Spleen (tissue), 11 donors: ENCODE results near the gene TRIM7. TPM values are rescaled to one million over a fixed set of nuclear protein-coding genes. Genes with fewer than 3 reads are reported as not detected.

Experiments
- DNase-seq: peaks from one replicate; pipeline ENCODE4 v3.0.0-alpha.2; 2020
- H3K27ac ChIP-seq, 8 donors: fragments of 200-600 bp; sonication (generic) in 7 of 8; 1 replicate in 4 of 8; 2 replicates in 4 of 8; pipeline versions ENCODE4 v1.5.0 to v1.8.0; 2016 to 2021; ENCODE audit warnings: inconsistent platforms in 4 of 8, mild to moderate bottlenecking in 4 of 8, moderate library complexity in 1 of 8
- H3K27me3 ChIP-seq, 7 donors: fragments of 200-600 bp; sonication (generic) in 6 of 7; replicated peaks in 1 of 7; 1 replicate in 4 of 7; 2 replicates in 3 of 7; pipeline versions ENCODE4 v1.5.0 to v1.8.0; 2016 to 2021; ENCODE audit warnings: inconsistent platforms in 3 of 7, mild to moderate bottlenecking in 1 of 7
- H3K36me3 ChIP-seq, 6 donors: fragments of 200-600 bp; sonication (generic) in 5 of 6; 1 replicate in 4 of 6; 2 replicates in 2 of 6; pipeline versions ENCODE4 v1.5.0 to v1.8.0; 2016 to 2021; ENCODE audit warnings: inconsistent platforms in 2 of 6
- H3K4me1 ChIP-seq, 6 donors: fragments of 200-600 bp; sonication (generic) in 5 of 6; 1 replicate in 3 of 6; 2 replicates in 3 of 6; pipeline versions ENCODE4 v1.5.0 to v1.8.0; 2016 to 2021; ENCODE audit warnings: inconsistent platforms in 3 of 6
- H3K4me3 ChIP-seq, 8 donors: fragments of 200-600 bp; sonication (generic) in 7 of 8; 1 replicate in 4 of 8; 2 replicates in 4 of 8; pipeline versions ENCODE4 v1.5.0 to v1.8.0; 2016 to 2021; ENCODE audit warnings: inconsistent platforms in 4 of 8, mild to moderate bottlenecking in 4 of 8, moderate library complexity in 2 of 8
- H3K9me3 ChIP-seq, 8 donors: fragments of 200-600 bp; sonication (generic) in 7 of 8; 1 replicate in 4 of 8; 2 replicates in 4 of 8; pipeline versions ENCODE4 v1.5.0 to v1.8.0; 2016 to 2021; ENCODE audit warnings: inconsistent platforms in 4 of 8
- POLR2A ChIP-seq, 3 donors: fragments of 450-650 bp; IDR thresholded peaks; one replicate each; pipeline ENCODE4 v1.5.1; 2017; ENCODE audit warnings: antibody characterized with exemption in 3 of 3, mild to moderate bottlenecking in 1 of 3
- POLR2AphosphoS5 ChIP-seq, 3 donors: sonication (generic); formaldehyde crosslinking; IDR thresholded peaks; one replicate each; pipeline ENCODE4 v1.5.1; 2017; ENCODE audit warnings: antibody characterized with exemption in 3 of 3
- WGBS, 5 donors: extraction: QIAGEN DNeasy Blood & Tissue Kit in 3 of 5; methylation state at CpG; one replicate each; pipeline versions ENCODE4 v1.1.5 to v1.1.7; 2013 to 2018; 5-methylcytosine and 5-hydroxymethylcytosine counted together
- intact Hi-C: fragments of 100-400 bp; cut with DNase I; formaldehyde crosslinking; loops from one replicate; pipeline ENCODE4 v1.15.0; 2023; ENCODE audit warnings: low total_unique reads
- polyA plus RNA-seq, 3 donors: library from polyadenylated mRNA; stranded (reverse); fragments of 200-250 nt; gene quantifications; one replicate each; pipeline ENCODE4 v1.2.1, GENCODE V29; 2013
- total RNA-seq, 7 donors: library from RNA; depleted of rRNA in 3 of 7; stranded (reverse); fragments of >200 nt in 3 of 7; fragmentation: NEBNext Ultra II Directional in 4 of 7; extraction: Animal tissue kit (Norgen Biotek cat#: 25700) in 4 of 7; gene quantifications; one replicate each; pipeline versions ENCODE4 v1.1.0 to v1.2.1, GENCODE V29; 2016 to 2021
- TF ChIP-seq, protein P1 (sequence below), 11 experiments: fragments of 200-600 bp in 7 of 11; fragments of 450-650 bp in 4 of 11; sonication (generic) in 4 of 11; IDR thresholded peaks in 8 of 11; conservative IDR thresholded peaks in 3 of 11; 1 replicate in 7 of 11; 2 replicates in 4 of 11; pipeline versions ENCODE4 v1.4.0 to v1.8.0; 2016 to 2021; ENCODE audit warnings: antibody characterized with exemption in 11 of 11, inconsistent platforms in 4 of 11, mild to moderate bottlenecking in 1 of 11
- donor health status: healthy with polysubstance abuse.
- donor health status: DM: no; HTN: no; CAD: no; lungs with moderate emphysema.
- donor health status: DM: no; HTN: no; CAD: no.
- donor health status: Bipolar disorder and iron deficiency.
- donor health status: healthy.
- donor health status: DM: no; HTN: no; CAD: no.
- donor health status: DM: yes; HTN: yes; CAD: no.

Gene TRIM7
- total and polyA plus RNA-seq, 10 donors = 0.81 to 3.9 (median 1.3) TPM

DNA sequence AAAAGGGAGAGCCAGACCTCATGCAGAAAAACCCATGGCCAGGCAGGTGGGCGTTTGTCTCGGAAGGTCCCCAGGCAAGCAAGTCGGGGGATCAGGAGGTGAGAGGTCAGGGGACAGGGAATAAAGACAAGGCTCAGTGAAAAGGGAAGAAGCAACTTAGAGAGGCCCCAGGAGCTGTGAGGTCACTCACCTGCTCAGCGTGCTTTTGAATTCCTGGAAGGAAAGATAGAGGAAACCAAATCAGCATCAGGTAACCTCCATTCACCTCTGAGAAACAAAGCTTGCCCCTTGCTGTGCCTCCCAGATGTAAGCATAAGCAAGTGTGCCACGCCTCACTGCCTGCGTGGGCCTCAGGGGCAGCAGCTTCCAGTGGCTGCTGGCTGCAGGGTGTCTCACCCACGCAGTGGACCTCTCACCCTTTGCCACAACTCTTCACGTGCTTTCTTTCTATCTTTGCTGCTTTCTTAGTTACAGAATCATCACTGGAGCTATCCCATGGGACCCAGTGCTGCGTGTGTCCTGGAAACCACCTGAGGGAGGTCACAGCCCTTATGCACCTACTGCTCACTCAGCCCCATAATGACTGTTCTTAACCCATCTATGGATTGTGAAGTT, 6.0 kb downstream of the TRIM7 start:
- no peak overlapping the region for H3K4me3 ChIP-seq
- WGBS, 5 donors = 54 to 69% (median 62%) methylated on average over 9 of the region's 9 CpGs
- no peak overlapping the region for H3K27ac ChIP-seq
- intact Hi-C loops = no loop called here
- H3K27me3 ChIP-seq = peaks cover 0 to 11% (median 0%) of the 10 kb centered on the region in 7 donors
- DNase-seq = peak; percentile 60
- TF ChIP-seq POLR2AphosphoS5 (IDR thresholded peaks at IDR 0.05) (peak in 1 of 3 donors; percentile 9), POLR2A (IDR thresholded peaks at IDR 0.05) (no peak)
- H3K4me1 ChIP-seq = peaks cover 0 to 22% (median 10%) of the 10 kb centered on the region in 6 donors
- no peaks in the 10 kb centered on the region for H3K9me3 ChIP-seq
- no peaks in the 10 kb centered on the region for H3K36me3 ChIP-seq

DNA sequence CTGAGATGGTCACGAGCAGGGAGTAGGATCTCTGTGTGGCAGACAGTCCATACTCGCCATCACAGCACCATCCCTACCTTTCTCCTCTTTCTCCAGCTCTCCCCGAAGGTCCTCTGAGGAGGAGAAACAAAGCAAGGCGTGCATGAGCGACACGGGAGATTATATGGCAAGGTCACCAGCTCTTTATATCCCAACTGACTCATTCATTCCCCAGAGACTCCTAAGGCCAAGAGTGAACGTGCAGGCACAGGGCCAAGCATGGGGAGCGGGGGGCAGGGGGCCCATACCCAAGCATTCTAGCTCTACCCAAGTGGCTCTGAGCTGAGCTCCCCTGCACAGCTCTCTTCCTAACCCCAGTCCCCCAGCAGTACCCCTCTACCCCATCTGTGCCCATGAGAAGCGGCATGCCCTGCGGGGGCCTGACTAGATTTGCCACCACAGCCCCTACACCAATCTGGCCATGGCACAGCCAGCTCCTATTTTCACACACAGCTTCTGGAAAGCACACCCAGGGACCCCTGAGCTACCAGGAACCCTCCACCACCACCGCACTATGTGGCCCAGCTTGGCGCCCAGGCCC, 6.8 kb downstream of the TRIM7 start:
- peaks cover 0 to 15% (median 2%) of the 10 kb centered on the region in 6 donors for H3K4me1 ChIP-seq
- intact Hi-C loops = no loop called here
- WGBS, 5 donors = 75 to 86% (median 78%) methylated on average over 12 of the region's 12 CpGs
- no peaks in the 10 kb centered on the region for H3K36me3 ChIP-seq
- peak; percentile 64 for DNase-seq
- peaks cover 0 to 3% (median 0%) of the 10 kb centered on the region in 7 donors for H3K27me3 ChIP-seq
- H3K27ac ChIP-seq = no peak overlapping the region
- H3K9me3 ChIP-seq = no peaks in the 10 kb centered on the region
- no peak overlapping the region for H3K4me3 ChIP-seq
- no peak for TF ChIP-seq POLR2AphosphoS5 (IDR thresholded peaks at IDR 0.05)

DNA sequence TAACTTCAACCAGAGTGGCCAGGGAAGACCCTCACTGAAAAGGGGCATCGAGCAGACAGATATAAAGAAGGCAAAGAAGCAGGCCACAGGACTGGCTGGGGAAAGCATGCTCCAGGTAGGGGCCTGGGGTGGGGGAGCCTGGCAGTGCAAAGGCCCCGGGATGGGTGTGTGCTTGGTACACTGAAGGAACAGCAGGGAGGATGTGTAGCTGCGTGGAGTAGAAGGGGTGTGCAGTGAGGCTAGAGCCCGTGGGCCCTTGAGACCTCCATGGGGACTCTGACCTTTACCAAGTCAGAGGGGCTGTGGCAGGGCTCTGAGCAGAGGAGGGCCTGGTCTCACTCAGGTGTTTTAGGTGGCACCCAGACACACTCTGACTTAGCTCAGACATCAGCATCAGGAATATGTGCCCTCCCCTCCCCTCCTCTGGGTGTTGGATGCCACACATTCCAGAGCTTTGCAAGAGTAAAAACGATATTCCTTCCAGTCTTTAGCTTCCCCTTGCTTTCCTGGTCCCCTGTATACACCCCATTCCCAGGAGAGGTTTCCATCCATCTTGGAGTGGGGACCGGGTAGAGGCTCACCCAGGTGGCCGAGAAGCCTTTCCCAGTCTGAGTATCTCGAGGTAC, 7.6 kb downstream of the TRIM7 start:
- no peaks in the 10 kb centered on the region for H3K9me3 ChIP-seq
- TF ChIP-seq POLR2A (IDR thresholded peaks at IDR 0.05) (no peak), POLR2AphosphoS5 (IDR thresholded peaks at IDR 0.05) (no peak)
- TF ChIP-seq, protein P1, sequence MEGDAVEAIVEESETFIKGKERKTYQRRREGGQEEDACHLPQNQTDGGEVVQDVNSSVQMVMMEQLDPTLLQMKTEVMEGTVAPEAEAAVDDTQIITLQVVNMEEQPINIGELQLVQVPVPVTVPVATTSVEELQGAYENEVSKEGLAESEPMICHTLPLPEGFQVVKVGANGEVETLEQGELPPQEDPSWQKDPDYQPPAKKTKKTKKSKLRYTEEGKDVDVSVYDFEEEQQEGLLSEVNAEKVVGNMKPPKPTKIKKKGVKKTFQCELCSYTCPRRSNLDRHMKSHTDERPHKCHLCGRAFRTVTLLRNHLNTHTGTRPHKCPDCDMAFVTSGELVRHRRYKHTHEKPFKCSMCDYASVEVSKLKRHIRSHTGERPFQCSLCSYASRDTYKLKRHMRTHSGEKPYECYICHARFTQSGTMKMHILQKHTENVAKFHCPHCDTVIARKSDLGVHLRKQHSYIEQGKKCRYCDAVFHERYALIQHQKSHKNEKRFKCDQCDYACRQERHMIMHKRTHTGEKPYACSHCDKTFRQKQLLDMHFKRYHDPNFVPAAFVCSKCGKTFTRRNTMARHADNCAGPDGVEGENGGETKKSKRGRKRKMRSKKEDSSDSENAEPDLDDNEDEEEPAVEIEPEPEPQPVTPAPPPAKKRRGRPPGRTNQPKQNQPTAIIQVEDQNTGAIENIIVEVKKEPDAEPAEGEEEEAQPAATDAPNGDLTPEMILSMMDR (IDR thresholded peaks at IDR 0.05 in 8 of 11, conservative IDR thresholded peaks at IDR 0.05 in 3 of 11) = no peak
- DNase-seq = no peak
- H3K27ac ChIP-seq = no peak overlapping the region
- no peaks in the 10 kb centered on the region for H3K36me3 ChIP-seq
- no peaks in the 10 kb centered on the region for H3K27me3 ChIP-seq
- WGBS, 5 donors = 76 to 86% (median 80%) methylated on average over 8 of the region's 8 CpGs
- H3K4me3 ChIP-seq = no peak overlapping the region
- intact Hi-C loops = no loop called here
- H3K4me1 ChIP-seq = peaks cover under 1 to 18% (median 7%) of the 10 kb centered on the region in 6 donors

DNA sequence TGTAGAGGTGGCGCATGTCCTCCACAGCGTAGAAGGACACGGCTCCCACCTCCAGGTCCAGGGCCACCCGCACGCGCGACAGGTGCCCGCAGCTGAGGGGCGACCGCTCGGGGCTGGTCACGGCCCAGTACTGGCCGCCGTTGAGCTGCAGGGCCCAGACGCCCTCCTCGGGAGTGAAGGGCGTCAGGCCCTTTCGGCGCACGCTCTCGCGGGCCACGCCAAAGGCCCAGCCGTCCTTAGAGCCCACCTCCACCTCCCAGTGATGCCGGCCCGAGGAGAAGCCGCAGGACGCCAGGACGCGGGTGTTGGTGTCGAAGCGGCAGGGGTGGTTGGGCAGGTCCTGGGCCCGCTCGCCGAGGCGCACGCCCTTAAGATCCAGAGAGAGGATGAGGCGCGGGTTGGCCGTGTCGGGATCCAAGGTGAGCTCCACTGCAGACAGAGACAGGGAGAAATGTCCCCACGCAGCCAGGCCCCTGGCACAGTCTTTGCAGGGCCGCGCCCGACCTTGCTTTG, 9.7 kb downstream of the TRIM7 start:
- TF ChIP-seq, protein P1 (IDR thresholded peaks at IDR 0.05 in 8 of 11, conservative IDR thresholded peaks at IDR 0.05 in 3 of 11) = no peak
- TF ChIP-seq POLR2AphosphoS5 (IDR thresholded peaks at IDR 0.05) (no peak), POLR2A (IDR thresholded peaks at IDR 0.05) (no peak)
- H3K36me3 ChIP-seq = no peaks in the 10 kb centered on the region
- H3K27ac ChIP-seq = no peak overlapping the region
- H3K4me1 ChIP-seq = peaks cover 3 to 35% (median 16%) of the 10 kb centered on the region in 6 donors
- peak; percentile 75 for DNase-seq
- H3K9me3 ChIP-seq = no peaks in the 10 kb centered on the region
- intact Hi-C loops = no loop called here
- H3K4me3 ChIP-seq = no peak overlapping the region
- no peaks in the 10 kb centered on the region for H3K27me3 ChIP-seq
- WGBS, 5 donors = 85 to 91% (median 88%) methylated on average over 19 to 45 of the region's 45 CpGs
